ENCODE measurements around the gene MRPS9.

The MRPS9 gene

GRCh38 chr2:105037572-105038382, at the start of gene MRPS9:
Gene MRPS9 (plus strand): TSS chr2:105038069. CDS start chr2:105038093, 24 bp downstream.
- DNase-seq = peak; percentile 82 to 99 (median 97)

DNA sequence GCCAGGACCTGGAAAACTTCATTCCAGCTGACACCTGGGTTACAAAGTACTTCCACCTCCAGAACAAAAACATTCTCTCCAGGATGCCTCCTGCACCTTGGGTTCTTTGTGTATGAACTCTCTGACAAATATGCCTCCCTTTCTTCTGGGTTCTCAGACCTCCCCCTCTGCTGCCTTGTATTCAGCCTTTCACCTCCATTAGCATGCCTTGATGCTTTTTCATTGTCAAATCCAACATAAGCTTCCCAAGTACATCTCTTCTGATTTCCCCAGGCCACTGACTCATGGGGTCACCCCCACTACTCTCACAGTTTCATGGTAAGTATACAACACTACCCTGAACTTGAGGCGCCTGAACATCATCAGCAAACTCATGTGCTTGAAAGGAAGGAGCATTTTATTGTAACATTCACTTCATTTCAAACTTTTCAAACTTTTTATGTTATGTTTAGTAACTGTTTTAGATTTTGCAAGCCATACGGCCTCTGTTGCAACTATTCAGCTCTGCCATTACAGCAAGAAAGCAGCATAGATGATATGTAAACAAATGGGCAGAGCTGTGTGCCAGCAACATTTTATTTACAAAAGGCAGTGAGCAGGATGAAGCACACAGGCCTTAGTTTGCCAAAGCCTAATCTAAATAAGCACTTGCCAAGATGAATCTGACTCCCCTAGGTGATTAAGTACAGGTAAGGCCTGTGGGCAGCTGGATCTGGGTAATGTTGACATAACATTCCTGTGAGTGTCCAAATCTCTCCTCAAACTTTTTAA, 32.5 kb upstream of the MRPS9 start:
- DNase-seq = no peak

DNA sequence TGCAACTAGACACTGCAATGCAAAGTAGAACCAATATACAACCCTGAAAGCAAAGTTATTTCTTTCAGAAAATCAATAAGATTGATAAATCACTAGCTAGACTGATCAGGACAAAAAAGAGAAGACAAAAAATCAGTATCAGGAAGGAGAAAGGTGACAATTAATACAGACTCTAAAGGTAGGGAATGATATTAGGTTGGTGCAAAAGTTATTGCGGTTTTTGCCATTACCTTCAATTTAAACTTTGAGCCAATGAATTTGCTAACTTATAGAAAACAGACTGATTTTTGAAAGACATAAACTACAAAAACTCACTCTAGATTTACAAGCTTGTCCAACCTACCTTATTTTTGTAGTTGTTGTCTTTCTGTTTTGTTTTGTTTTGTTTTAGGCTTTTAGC, 30.5 kb upstream of the MRPS9 start:
- DNase-seq = no peak

DNA sequence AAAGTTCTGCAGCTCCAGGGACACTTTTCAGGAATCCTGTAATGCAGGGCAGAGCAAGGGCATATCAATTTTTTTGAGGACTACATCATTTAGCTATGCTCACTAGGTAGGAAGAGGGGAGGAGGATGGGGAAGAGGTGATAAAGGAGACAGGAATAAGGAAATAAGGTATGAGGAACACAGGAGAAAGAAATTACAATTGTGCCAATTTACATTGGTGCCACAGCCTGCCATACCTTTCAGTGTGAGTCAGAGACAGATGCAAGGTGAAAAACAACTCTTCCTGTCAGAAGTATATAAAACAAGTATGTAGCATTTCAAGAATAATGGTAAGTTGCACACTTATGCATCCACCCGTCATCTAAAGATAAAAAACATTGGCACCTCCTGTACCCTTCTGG, 5.4 kb upstream of the MRPS9 start:
- no peak for DNase-seq

- no peak for DNase-seq
Measured at GRCh38 chr2:105034170-105034569, 3.7 kb upstream of the MRPS9 start.

- peak in 3 of 14 donors; percentile 29 to 43 (median 40) for DNase-seq
Measured at GRCh38 chr2:105038383-105039061, 653 bp downstream of the MRPS9 start.

GRCh38 chr2:105039559-105039958, 1.7 kb downstream of the MRPS9 start:
- DNase-seq = no peak

DNA sequence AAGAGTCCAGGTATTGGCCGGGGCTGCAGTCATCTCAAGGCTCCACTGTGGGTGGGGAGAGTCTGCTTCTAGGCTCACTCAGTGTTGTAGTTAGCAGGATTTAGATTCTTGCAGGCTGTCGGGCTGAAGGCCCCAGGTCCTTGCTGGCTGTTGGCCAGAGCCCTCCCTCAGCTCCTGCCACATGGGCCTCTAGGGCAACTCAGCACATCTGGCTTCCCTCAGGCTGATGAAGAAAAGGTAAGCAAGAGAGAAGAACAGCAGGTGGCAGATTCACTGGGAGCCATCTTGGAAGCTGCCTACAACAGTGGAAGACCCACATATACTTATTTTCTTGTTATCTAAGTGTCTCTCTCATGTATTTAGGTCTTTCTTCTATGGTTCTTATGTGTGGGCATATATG, 4.3 kb downstream of the MRPS9 start:
- DNase-seq = no peak

DNA sequence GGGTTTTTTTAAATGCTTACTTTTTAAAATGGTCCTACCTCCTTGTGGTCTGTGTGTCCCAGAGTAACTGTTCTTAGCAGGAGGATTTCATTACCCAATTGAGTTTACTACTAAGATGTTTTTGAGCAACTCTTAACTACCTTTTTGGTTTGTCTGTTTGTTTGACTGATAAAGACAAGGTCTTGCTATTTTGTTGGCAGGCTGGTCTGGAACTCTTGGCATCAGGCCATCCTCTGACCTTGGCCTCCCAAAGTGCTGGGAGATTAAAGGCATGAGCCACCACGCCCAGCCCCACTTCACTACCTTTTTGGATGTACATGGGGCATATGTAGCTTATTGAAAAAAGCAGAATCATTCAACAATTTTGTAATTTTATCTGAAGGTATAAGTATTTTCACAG, 14.9 kb downstream of the MRPS9 start:
- DNase-seq = no peak

GRCh38 chr2:105055613-105056012, 17.7 kb downstream of the MRPS9 start:
- DNase-seq = no peak

- no peak for DNase-seq
Measured at GRCh38 chr2:105056245-105056644, 18.4 kb downstream of the MRPS9 start.

DNA sequence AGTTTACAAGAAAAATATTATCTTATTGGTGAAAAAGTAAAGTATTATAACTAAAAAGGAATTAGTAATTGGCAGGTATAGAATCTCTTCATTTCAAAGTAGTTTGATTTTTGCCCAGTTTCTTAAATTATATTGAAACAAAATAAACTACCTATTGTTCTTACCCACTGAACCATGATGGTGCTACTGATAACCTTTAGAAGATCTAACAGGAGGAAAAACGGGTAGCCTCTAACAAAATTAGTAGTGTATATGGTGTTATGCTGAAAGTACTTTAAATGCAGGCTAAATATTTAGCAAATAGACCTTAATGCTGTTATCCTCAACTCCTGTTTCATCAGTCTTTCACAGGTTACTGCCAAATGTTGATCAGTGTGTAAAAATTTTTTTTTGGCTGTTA, 19.1 kb downstream of the MRPS9 start:
- no peak for DNase-seq

DNA sequence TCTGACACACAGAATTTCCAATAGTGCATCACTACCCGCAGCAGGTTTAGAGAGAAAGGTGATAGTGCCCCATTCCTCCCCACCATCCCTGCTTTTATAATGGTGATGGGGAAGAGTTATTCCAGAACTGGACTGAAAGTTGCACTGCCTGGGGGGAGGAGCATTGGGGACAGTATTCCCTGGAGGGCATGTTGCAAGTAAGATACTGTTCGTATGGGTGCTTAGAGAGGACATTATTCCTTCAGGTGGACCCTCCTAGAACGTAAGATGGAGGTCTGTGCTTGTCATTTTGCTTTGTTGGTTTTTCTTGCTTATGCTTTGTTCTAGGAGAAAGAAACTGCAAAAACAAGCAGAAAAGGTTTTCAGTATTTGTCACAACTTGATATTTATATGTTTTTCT, 23.7 kb downstream of the MRPS9 start:
- DNase-seq = no peak

DNA sequence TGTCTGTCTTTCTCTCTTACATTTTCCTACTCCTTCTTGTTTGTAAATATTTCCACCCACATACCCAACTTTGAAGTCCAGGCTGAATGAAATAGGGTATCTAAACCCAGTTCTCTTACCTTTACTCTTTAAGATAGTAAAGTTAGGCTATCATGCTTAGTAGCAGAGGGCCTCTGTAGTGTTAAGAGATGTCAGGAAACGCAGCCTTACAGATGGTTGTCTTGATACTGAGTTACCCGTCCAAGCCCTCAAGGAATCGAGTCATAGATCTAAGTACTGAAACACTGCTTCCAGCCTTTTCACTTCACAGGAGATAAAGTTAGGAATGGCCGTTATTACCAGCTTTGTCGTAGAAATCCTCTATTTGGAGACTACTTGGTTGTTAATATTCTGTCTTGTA, 24.3 kb downstream of the MRPS9 start:
- DNase-seq = no peak

DNA sequence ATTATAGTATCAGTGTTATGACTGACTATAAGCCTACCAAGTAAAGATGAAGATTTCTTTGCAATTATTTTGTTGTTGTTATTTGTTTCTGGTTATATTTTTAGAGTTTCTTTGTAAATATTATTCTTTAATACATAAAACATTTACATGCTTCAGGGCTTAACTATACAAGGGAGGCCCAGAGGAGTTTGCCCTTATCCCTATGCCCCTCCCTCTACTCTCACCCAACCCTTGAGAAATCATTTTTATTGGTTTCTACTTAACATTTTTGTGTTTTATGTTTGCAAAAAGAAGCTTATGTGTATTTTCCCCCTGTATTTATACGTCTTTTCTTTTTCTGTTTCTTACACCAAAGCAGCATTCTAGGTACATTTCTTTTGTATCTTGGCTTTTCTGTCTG, 30.5 kb downstream of the MRPS9 start:
- DNase-seq = no peak

- no peak for DNase-seq
Measured at GRCh38 chr2:105068875-105069274, 31.0 kb downstream of the MRPS9 start.

DNA sequence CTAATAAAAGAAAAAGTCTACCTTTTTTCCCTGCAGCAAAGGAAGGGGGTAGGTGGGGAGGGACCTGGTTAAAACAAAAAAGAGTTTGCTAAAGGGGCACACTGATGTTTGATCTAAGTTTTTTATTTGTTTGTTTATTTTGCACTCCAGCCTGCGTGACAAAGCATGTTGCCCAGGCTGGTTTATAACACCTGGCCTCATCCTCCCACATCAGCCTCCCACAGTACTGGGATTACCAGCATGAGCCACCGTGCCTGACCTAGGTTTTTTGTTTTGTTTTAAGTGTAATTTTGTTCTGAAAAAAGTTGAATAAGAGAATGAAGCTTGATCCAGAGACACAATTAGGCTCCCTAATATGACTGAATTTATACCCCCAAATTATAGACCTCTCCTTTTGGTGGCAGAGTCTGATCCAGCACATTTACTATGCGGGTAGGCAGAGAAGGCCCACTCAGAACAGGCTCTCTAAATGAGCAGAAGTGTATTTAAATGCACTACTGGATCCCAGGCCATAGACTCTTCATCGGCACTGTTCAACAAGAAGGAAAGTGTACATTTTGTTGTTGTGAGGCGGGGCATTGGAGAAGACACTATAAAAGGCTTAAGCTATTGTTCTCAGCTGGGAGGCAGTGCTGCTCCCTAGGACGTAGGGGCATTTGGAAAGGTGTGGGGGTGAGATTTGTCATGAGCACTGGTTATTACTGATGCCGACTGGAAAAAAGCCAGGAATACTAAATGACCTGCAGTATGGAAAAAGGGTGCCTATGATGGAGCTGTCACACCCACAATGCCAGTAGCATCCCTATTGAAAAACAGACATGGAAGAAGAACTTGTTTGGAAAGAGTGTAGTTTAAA, 32.4 kb downstream of the MRPS9 start:
- no peak for DNase-seq

- DNase-seq = no peak
Measured at GRCh38 chr2:105071379-105071778, 33.5 kb downstream of the MRPS9 start.

DNA sequence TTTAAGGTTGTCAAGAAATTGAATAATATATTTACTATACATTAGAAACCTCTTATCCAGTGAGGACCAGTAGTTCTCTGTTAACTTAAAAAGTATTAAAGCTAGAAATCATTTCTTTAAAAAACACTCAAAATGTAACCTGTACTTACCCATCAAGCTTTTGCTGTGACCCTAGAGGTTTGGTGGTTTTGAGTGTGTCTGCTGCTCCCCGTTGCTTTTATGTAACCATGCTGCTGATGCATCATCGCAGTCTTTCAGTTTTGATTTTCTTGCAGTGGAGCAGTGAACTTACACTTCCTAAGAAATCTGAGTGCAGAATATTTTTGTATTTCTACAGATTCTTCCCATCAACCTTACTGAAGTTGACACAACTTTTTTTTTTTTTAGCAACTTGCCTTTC, 34.2 kb downstream of the MRPS9 start:
- no peak for DNase-seq

- DNase-seq = no peak
Measured at GRCh38 chr2:105073591-105073990, 35.7 kb downstream of the MRPS9 start.

- no peak for DNase-seq
Measured at GRCh38 chr2:105076121-105076520, 38.3 kb downstream of the MRPS9 start.

GRCh38 chr2:105078906-105079495, 41.1 kb downstream of the MRPS9 start:
- no peak for DNase-seq

Data from C1 segment of cervical spinal cord (tissue), 14 donors.